ENCODE data around the gene ATRN.

The ATRN gene

DNA sequence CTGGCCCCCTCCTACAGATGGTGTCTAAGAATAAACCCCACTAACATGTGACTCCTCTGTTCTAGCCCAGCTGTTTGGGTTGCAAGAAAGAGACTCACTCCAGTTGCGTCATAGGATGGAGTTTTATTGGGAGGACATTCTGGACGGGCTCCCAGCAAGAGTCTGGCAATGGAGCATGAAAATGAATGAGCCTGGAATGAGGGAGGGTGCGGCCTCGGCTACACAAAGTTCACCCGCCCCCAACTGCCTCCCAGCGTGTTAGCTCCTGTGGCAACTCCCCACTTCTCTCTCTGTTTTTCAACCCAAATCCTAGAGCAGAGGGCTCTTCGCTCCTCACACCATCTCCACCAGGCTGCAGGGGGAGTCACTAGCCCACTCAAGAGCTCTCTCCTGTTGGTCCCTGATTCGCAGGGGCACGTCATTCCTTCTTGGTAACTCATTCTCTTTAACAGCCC lies 216.1 kb downstream of the ATRN start:
- H3K4me3 ChIP-seq (ENCODE audit: low read depth, low read length): no peak overlapping the region
- TF ChIP-seq, protein P1, sequence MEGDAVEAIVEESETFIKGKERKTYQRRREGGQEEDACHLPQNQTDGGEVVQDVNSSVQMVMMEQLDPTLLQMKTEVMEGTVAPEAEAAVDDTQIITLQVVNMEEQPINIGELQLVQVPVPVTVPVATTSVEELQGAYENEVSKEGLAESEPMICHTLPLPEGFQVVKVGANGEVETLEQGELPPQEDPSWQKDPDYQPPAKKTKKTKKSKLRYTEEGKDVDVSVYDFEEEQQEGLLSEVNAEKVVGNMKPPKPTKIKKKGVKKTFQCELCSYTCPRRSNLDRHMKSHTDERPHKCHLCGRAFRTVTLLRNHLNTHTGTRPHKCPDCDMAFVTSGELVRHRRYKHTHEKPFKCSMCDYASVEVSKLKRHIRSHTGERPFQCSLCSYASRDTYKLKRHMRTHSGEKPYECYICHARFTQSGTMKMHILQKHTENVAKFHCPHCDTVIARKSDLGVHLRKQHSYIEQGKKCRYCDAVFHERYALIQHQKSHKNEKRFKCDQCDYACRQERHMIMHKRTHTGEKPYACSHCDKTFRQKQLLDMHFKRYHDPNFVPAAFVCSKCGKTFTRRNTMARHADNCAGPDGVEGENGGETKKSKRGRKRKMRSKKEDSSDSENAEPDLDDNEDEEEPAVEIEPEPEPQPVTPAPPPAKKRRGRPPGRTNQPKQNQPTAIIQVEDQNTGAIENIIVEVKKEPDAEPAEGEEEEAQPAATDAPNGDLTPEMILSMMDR (IDR thresholded peaks at IDR 0.05; ENCODE audit: low read depth, low read length): no peak

DNA sequence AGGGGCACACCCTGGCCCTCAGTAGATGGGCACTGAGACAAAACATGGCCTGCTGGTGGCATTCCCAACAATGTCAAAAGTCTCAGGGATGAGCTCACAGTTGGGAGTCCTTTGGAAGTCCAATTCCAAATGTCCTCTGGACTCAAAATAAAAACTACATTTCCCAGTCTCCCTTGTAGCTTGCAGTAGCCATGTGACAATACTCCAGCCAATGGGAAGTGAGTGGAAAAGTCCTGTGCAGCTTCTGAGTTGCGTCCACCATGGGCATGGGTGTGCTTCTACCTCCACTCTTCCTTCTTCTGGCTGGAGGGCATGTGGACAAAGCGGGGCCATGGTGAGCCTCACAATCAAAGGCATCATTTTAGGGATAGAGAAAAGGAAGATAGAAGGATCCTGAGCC lies 216.8 kb downstream of the ATRN start:
- TF ChIP-seq, protein P1 (IDR thresholded peaks at IDR 0.05; ENCODE audit: low read depth, low read length): no peak
- no peak overlapping the region for H3K4me3 ChIP-seq (ENCODE audit: low read depth, low read length)

DNA sequence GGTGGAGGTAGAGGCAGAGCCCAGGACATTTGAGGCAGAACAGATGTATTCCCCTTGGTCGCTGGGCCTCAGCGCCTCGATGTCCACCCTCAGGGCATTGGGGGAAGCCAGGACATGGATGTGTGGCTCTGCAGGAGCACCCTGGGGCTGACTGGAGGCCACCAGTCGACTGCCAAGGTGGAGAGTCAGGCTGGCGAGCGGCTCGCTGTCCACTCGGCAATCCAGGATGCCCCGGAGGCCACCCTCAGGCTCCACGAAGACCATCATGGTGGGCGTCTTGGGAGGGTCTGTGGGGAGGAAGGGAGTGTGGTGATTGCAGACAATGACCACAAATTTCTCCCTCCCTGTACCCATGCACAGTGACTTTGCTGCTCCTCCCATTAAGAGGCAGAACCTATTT lies 219.2 kb downstream of the ATRN start:
- TF ChIP-seq, protein P1 (IDR thresholded peaks at IDR 0.05; ENCODE audit: low read depth, low read length): no peak
- no peak overlapping the region for H3K4me3 ChIP-seq (ENCODE audit: low read depth, low read length)

DNA sequence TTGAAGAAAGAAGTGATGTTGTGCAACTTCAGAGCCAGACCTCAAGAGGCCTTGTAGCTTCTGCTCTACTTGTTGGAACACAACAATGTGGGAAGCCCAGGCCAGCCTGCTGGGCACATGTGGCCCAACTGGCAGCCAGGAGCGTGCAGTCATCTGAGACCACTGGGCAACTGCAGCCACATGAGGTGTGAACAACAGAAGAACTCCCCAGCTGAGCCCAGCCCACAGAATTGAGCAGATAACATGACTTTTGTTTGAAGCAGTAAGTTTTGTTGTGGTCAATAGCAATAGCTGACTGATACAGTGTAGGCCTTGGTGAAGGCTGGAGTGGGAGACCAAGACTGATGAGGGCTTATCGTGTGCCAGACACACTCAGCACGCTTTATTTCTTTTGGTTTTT lies 219.6 kb downstream of the ATRN start:
- TF ChIP-seq, protein P1 (IDR thresholded peaks at IDR 0.05; ENCODE audit: low read depth, low read length): no peak

DNA sequence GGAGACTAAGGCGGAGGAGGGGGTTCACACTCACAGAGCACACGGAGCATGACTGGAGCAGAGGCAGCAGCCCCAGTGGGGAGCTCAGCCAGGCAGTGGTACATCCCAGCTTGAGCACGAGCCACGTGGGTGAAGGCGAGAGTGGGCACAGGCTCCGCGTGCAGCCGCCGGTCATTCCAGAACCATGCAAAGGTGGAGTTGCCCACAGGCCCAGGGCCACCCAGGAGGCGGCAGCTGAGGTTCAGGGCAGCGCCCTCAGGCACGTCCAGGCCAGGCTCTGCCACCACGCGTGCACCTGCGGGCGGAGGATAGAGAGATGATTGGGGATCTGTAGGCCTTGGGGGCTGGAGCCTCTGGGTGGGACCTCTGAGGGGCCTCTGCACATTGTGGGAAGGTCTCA lies 220.5 kb downstream of the ATRN start:
- TF ChIP-seq, protein P1 (IDR thresholded peaks at IDR 0.05; ENCODE audit: low read depth, low read length): no peak
- H3K4me3 ChIP-seq (ENCODE audit: low read depth, low read length): no peak overlapping the region

More for the DNA sequence above, 219.6 kb downstream of the ATRN start:
- H3K4me3 ChIP-seq (ENCODE audit: low read depth, low read length): no peak overlapping the region

DNA sequence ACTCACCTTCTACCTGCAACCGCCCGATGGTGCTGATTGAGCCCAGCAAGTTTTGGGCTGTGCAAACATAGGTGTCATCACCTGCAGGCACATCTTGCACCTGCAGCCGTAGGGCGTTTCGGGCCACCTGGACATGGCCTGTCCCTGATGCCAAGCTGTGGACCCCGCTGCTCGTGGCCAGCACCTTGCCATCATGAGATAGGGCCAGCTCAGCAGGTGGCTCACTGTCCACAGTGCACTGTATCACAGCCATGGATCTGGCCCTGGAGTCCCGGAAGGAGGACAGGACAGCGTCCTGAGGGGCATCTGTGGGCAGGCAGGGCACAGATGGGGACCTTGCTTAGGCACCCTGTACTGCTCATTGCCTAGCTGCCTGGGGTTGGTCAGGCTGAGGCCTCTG lies 221.1 kb downstream of the ATRN start:
- TF ChIP-seq, protein P1 (IDR thresholded peaks at IDR 0.05; ENCODE audit: low read depth, low read length): no peak
- H3K4me3 ChIP-seq (ENCODE audit: low read depth, low read length): no peak overlapping the region

DNA sequence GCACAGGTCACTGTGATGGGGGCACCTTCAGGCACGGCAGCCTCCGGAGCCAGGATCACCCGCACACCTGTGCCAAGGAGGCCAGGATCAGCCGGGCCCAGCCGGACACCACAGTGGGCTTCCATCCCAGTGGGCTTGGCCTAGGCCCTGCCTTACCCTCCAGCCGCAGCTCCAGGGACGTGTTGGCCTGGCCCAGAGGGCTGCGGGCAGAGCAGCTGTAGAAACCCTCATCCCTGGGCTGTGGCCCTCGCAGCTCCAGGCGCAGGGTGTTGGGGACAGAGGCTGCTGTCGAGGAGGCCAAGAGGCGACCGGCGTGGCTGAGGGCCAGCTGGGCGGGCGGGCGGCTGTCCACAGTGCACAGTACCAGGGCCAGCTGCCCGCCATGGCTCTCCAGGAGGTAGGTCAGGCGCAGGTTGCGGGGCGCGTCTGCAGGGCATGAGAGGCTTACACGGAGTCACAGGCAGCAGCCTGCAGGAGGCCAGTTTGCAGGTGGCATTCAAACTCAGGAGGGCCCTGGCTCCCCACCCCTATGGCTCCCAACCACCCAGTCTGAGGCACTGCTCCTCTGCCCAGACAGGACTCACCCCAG lies 222.0 kb downstream of the ATRN start:
- TF ChIP-seq, protein P1 (IDR thresholded peaks at IDR 0.05; ENCODE audit: low read depth, low read length): no peak
- H3K4me3 ChIP-seq (ENCODE audit: low read depth, low read length): no peak overlapping the region
